ENCODE measurements around the gene GALNT17. TPM values are rescaled to one million over a fixed set of nuclear protein-coding genes. Genes with fewer than 3 reads are reported as not detected.

The GALNT17 gene
- total RNA-seq, 1 experiment from 2014 or later: not detected

- peaks cover 9% of the 10 kb centered on the region for H3K9me3 ChIP-seq (ENCODE audit: low read depth, low read length, poor library complexity, severe bottlenecking)
- BruUV-seq (replicated peaks): no TSS peak
- H3K4me3 ChIP-seq (ENCODE audit: low read depth, low read length, poor library complexity, severe bottlenecking): no peak overlapping the region
- H3K27me3 ChIP-seq (replicated peaks; ENCODE audit: insufficient read depth, low read depth, low read length, poor library complexity): no peaks in the 10 kb centered on the region
- no peak for DNase-seq (ENCODE audit: low spot score)
- POLR2A ChIA-PET (ENCODE audit: low non-redundant PET): no interaction called here
- intact Hi-C loops (cut with micrococcal nuclease; ENCODE audit: unreplicated experiment): no loop called here
- H3K36me3 ChIP-seq (ENCODE audit: insufficient read depth, low read length, poor library complexity, severe bottlenecking): no peaks in the 10 kb centered on the region
- no peaks in the 10 kb centered on the region for H3K4me1 ChIP-seq (ENCODE audit: insufficient read depth, low read length, poor library complexity, severe bottlenecking)
- CTCF ChIA-PET: no interaction called here
- H3K27ac ChIP-seq (ENCODE audit: low read depth, low read length, poor library complexity, severe bottlenecking): no peak overlapping the region
- TF ChIP-seq EZH2 (IDR thresholded peaks at IDR 0.05; ENCODE audit: borderline replicate concordance, low read depth, low read length, poor library complexity, severe bottlenecking) (no peak), CTCF (conservative IDR thresholded peaks at IDR 0.05; ENCODE audit: low read depth, low read length) (no peak)
Measured at GRCh38 chr7:71182438-71182935, 50.5 kb downstream of the GALNT17 start.

- no TSS peak for BruUV-seq (replicated peaks)
Measured at GRCh38 chr7:71184136-71184535, 52.2 kb downstream of the GALNT17 start.

GRCh38 chr7:71184609-71185008, 52.7 kb downstream of the GALNT17 start:
- ChIA-PET CTCF (no interaction called here), POLR2A (ENCODE audit: low non-redundant PET) (no interaction called here)
- Histone ChIP-seq H3K4me1 (ENCODE audit: insufficient read depth, low read length, poor library complexity, severe bottlenecking) (no peaks in the 10 kb centered on the region), H3K4me3 (ENCODE audit: low read depth, low read length, poor library complexity, severe bottlenecking) (no peak overlapping the region), H3K27me3 (replicated peaks; ENCODE audit: insufficient read depth, low read depth, low read length, poor library complexity) (no peaks in the 10 kb centered on the region), H3K27ac (ENCODE audit: low read depth, low read length, poor library complexity, severe bottlenecking) (no peak overlapping the region), H3K36me3 (ENCODE audit: insufficient read depth, low read length, poor library complexity, severe bottlenecking) (no peaks in the 10 kb centered on the region), H3K9me3 (ENCODE audit: low read depth, low read length, poor library complexity, severe bottlenecking) (peaks cover 13% of the 10 kb centered on the region)
- DNase-seq (ENCODE audit: low spot score): no peak
- no peak for TF ChIP-seq CTCF (conservative IDR thresholded peaks at IDR 0.05; ENCODE audit: low read depth, low read length)
- no peak for TF ChIP-seq EZH2 (IDR thresholded peaks at IDR 0.05; ENCODE audit: borderline replicate concordance, low read depth, low read length, poor library complexity, severe bottlenecking)
- BruUV-seq (replicated peaks): no TSS peak
- intact Hi-C loops (cut with micrococcal nuclease; ENCODE audit: unreplicated experiment): no loop called here

More at GRCh38 chr7:71184136-71184535, 52.2 kb downstream of the GALNT17 start:
- H3K27me3 ChIP-seq (replicated peaks; ENCODE audit: insufficient read depth, low read depth, low read length, poor library complexity): no peaks in the 10 kb centered on the region
- no peak overlapping the region for H3K27ac ChIP-seq (ENCODE audit: low read depth, low read length, poor library complexity, severe bottlenecking)
- TF ChIP-seq EZH2 (IDR thresholded peaks at IDR 0.05; ENCODE audit: borderline replicate concordance, low read depth, low read length, poor library complexity, severe bottlenecking) (no peak), CTCF (conservative IDR thresholded peaks at IDR 0.05; ENCODE audit: low read depth, low read length) (no peak)
- ChIA-PET CTCF (no interaction called here), POLR2A (ENCODE audit: low non-redundant PET) (no interaction called here)
- intact Hi-C loops (cut with micrococcal nuclease; ENCODE audit: unreplicated experiment): no loop called here
- no peak for DNase-seq (ENCODE audit: low spot score)
- H3K4me3 ChIP-seq (ENCODE audit: low read depth, low read length, poor library complexity, severe bottlenecking): no peak overlapping the region
- peaks cover 10% of the 10 kb centered on the region for H3K9me3 ChIP-seq (ENCODE audit: low read depth, low read length, poor library complexity, severe bottlenecking)
- H3K4me1 ChIP-seq (ENCODE audit: insufficient read depth, low read length, poor library complexity, severe bottlenecking): no peaks in the 10 kb centered on the region
- no peaks in the 10 kb centered on the region for H3K36me3 ChIP-seq (ENCODE audit: insufficient read depth, low read length, poor library complexity, severe bottlenecking)

Measured in A673 (cell line).